Measurements from ENCODE around the gene ESF1. TPM values are rescaled to one million over a fixed set of nuclear protein-coding genes. Genes with fewer than 3 reads are reported as not detected.

Gene ESF1
- total RNA-seq, 1 experiment from 2014 or later, result 36.9 TPM

DNA sequence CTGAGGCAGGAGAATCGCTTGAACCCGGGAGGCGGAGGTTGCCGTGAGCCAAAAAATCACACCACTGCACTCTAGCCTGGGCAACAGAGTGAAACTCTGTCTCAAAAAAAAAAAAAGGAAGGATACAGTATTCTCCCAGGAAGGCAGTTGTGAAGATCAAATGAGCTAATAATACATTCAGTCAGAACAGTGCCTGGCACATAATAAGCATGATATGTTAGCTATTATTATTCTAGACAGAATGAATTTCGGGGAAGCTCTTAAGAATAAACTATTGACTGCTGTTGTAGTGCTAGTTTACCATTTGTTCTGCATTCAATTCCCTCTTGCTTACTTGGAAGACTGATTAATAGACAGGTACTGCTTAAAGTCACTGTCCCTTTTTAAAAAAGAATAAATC, 40.7 kb upstream of the ESF1 start:
- H3K23ac ChIP-seq (ENCODE audit: insufficient read length, low read depth, low read length), result no peak overlapping the region
- H3K4ac ChIP-seq (ENCODE audit: low read depth, low read length), result no peak overlapping the region
- no peak overlapping the region for H3K4me2 ChIP-seq (ENCODE audit: insufficient read depth, insufficient read length, low read length)
- Mint-ChIP-seq H3K4me1 (peaks cover 6 to 7% of the 10 kb centered on the region in 2 experiments), H3K27ac (no peak overlapping the region), H3K4me3 (no peak overlapping the region), H3K36me3 (ENCODE audit: insufficient read depth in 1 of 3, low read depth in 3 of 3) (no peaks in the 10 kb centered on the region; a peak in 1 of 7 replicates), H3K9me3 (no peaks in the 10 kb centered on the region), H3K27me3 (ENCODE audit: low read depth) (no peaks in the 10 kb centered on the region)
- no peaks in the 10 kb centered on the region for H3K27me3 ChIP-seq (ENCODE audit: insufficient read depth, low read length)
- H3K18ac ChIP-seq (ENCODE audit: insufficient read length, low read depth, low read length), result no peak overlapping the region
- TF ChIP-seq, protein P1, sequence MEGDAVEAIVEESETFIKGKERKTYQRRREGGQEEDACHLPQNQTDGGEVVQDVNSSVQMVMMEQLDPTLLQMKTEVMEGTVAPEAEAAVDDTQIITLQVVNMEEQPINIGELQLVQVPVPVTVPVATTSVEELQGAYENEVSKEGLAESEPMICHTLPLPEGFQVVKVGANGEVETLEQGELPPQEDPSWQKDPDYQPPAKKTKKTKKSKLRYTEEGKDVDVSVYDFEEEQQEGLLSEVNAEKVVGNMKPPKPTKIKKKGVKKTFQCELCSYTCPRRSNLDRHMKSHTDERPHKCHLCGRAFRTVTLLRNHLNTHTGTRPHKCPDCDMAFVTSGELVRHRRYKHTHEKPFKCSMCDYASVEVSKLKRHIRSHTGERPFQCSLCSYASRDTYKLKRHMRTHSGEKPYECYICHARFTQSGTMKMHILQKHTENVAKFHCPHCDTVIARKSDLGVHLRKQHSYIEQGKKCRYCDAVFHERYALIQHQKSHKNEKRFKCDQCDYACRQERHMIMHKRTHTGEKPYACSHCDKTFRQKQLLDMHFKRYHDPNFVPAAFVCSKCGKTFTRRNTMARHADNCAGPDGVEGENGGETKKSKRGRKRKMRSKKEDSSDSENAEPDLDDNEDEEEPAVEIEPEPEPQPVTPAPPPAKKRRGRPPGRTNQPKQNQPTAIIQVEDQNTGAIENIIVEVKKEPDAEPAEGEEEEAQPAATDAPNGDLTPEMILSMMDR (conservative IDR thresholded peaks at IDR 0.05), result no peak
- no peak overlapping the region for H3K27ac ChIP-seq (ENCODE audit: insufficient read length, low read depth, low read length)
- no peaks in the 10 kb centered on the region for H3K9me3 ChIP-seq (ENCODE audit: control insufficient read depth, low read depth, low read length)
- no peak overlapping the region for H2BK5ac ChIP-seq (ENCODE audit: insufficient read length, low read length)
- H3K9ac ChIP-seq (ENCODE audit: extremely low read depth, insufficient read length, low read length), result no peak overlapping the region
- H3K56ac ChIP-seq (ENCODE audit: insufficient read length, low read depth, low read length), result no peak overlapping the region
- H3K79me2 ChIP-seq (ENCODE audit: insufficient read depth, low read length), result no peaks in the 10 kb centered on the region
- H4K91ac ChIP-seq (ENCODE audit: insufficient read length, low read depth, low read length), result no peak overlapping the region
- WGBS (ENCODE audit: extremely low coverage, insufficient read length, low lambda C conversion rate), result no CpG with 5 or more reads among the region's 5 CpGs
- H3K4me1 ChIP-seq (ENCODE audit: insufficient read depth, low read length), result no peaks in the 10 kb centered on the region
- H2BK120ac ChIP-seq (ENCODE audit: low read depth, low read length, poor library complexity, severe bottlenecking), result no peak overlapping the region
- no peak overlapping the region for H3K14ac ChIP-seq (ENCODE audit: insufficient read depth, low read length)
- H3K79me1 ChIP-seq (ENCODE audit: insufficient read depth, low read depth, low read length, poor library complexity, severe bottlenecking), result no peaks in the 10 kb centered on the region
- no peaks in the 10 kb centered on the region for H3K23me2 ChIP-seq (ENCODE audit: insufficient read length, low read depth, low read length, poor library complexity, severe bottlenecking)
- no peak overlapping the region for H2BK20ac ChIP-seq (ENCODE audit: low read depth, low read length, poor library complexity, severe bottlenecking)
- no peak for DNase-seq
- H2BK15ac ChIP-seq (ENCODE audit: low read depth, low read length), result no peak overlapping the region
- no peak overlapping the region for H2BK12ac ChIP-seq (ENCODE audit: insufficient read length, low read depth, low read length)
- no peaks in the 10 kb centered on the region for H4K20me1 ChIP-seq (ENCODE audit: control insufficient read depth, insufficient read depth, insufficient read length)
- no peak overlapping the region for H2AFZ ChIP-seq (ENCODE audit: low read length)
- no peak overlapping the region for H3T11ph ChIP-seq (ENCODE audit: low read length)
- no peak overlapping the region for H4K5ac ChIP-seq (ENCODE audit: insufficient read length, low read depth, low read length)
- no peak overlapping the region for H4K8ac ChIP-seq (replicated peaks; ENCODE audit: insufficient read length, low read depth, low read length)
- no peak overlapping the region for H2AK5ac ChIP-seq (ENCODE audit: insufficient read length, low read length)

All from H9 (cell line).